ENCODE data around the gene IPPK.

DNA sequence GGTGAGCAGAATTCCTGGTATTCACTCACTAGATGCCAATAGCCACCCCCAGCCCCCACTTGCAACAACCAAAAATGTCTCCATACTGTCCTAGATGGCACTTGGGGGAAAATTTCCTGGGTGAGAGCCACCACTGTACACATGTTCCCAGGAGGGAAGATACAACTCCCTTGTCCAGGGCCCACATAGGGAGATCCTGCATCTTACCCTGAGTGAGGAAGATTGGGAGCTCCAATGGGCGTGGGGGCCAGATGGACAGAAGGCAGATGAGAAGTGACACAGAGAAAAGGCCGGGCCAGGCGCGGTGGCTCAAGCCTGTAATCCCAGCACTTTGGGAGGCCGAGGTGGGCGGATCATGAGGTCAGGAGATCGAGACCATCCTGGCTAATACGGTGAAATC, 12.3 kb upstream of the IPPK start:
- TF ChIP-seq, protein P1, sequence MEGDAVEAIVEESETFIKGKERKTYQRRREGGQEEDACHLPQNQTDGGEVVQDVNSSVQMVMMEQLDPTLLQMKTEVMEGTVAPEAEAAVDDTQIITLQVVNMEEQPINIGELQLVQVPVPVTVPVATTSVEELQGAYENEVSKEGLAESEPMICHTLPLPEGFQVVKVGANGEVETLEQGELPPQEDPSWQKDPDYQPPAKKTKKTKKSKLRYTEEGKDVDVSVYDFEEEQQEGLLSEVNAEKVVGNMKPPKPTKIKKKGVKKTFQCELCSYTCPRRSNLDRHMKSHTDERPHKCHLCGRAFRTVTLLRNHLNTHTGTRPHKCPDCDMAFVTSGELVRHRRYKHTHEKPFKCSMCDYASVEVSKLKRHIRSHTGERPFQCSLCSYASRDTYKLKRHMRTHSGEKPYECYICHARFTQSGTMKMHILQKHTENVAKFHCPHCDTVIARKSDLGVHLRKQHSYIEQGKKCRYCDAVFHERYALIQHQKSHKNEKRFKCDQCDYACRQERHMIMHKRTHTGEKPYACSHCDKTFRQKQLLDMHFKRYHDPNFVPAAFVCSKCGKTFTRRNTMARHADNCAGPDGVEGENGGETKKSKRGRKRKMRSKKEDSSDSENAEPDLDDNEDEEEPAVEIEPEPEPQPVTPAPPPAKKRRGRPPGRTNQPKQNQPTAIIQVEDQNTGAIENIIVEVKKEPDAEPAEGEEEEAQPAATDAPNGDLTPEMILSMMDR (tag by site-specific recombination; IDR thresholded peaks at IDR 0.05) = no peak
- TF ChIP-seq OSR2 (tag by site-specific recombination; IDR thresholded peaks at IDR 0.05) (no peak), KLF10 (tag by site-specific recombination; IDR thresholded peaks at IDR 0.05) (no peak)

All from HEK293 (cell line).